Raji (cell line): ENCODE measurements around the gene TREM2.

Experiments
- POLR2A ChIP-seq: IDR thresholded peaks from 2 replicates; pipeline ENCODE4 v1.6.1; 2011; ENCODE audit warnings: low read depth, low read length, control low read depth; ENCODE audit not compliant: insufficient read depth

Gene TREM2

DNA sequence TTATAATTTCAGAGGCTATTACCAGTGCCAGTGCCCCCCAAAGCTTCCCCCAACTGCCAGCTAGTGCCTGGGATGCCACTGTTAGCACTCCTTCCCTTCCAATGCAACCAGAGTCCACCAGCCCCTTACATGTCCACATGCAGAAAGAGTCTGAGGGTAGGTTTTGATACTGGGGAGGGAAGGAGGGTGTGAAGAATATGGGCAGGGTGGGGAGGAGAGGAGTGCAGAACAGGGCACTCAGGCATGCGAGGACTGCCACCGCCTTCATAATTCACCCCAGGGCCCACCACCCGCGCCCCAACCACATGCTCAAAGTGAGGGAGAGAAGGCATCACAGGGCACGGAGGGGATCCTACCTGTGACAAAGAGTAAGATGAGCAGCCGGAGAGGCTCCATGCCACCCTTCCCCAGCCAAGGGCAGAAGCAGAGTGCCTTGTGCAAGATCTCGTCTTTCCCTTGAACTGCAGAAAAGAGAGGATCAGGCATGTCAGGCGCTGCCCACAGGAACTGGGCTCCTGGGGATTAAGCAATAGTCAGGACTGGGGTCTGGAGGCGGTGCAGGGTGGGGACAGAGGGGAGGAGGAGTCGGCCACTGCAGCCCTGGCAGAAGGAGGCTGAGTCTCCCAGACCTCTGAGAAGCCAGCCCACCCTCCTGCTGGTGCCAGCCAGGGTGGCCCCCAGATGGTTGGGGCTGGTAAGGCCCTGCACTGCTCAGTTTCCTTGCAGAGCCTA is at the start of gene TREM2:
Gene TREM2, minus strand, starts transcription at position 430 of the 732 bp plus-strand sequence. Its CDS starts 34 bp downstream, at position 396.
- TF ChIP-seq POLR2A, result no peak

DNA sequence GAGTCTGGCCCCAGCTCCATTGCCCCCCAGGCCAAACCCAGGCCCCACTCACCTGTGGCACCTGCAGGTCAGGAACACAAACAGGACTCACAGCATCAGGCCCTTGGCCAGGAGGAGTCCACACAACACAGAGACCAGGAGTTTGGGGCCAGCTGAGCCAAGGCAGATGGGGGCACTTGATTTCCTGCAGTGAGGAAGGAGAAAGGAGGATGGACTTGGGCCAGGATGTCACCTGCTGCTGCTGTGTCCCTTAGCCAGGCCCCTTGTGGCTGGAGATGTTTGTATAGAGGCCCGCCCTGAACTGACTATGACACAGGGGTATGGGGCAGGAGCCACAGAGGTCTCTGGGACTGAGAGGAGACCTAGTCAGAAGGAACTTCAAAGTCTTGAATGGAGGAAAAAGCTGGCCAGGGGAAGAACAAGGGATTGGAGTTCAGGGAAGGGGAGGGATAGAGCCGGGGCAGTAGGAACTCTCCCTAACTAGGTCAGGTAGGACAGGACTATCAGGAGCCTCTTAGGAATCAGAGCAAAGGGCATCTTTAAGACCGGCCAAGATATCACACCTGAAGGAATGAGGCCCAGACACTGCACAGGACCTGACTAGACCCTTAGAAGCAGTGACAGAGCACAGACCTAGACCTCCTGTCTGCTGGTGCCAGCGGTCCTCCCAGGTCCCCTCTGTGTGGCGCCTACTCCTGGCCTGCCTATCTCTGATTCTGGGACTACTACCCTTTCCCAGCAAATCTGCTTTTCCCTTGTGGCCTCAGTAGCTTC is 46.8 kb upstream of the TREM2 start:
- TF ChIP-seq POLR2A, result no peak

DNA sequence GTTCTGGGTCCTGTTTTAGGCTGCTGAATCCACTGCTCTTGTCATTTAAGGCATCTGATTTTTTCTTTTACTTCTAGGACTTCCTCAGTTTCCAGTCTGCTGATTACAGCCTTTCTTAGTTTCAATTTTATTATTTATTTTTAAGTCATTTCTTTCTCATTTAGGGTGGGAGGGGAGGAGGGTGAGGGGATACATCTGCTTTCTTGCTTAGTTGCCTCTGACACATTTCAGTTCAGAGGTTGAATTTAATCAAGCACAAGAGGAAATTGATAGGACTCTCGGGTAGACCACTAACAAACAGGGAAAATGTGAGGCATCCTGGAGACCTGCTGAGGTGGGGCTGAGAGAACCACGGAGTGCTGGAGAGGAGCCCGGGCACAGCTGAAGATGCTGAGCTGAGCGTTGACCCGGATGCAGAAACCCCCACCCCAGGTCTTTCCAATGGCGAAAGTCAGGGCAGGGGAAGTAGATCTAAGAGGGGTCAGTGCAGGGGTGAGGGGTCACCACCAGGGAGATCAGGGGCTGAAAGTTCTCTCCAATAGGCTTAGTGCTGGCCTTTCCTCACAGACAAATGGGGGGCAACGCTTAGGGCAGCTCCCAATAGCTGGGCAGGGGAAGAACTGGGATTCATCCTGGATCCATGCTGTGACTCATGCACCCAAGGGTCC is 45.7 kb upstream of the TREM2 start:
- TF ChIP-seq POLR2A, result no peak

DNA sequence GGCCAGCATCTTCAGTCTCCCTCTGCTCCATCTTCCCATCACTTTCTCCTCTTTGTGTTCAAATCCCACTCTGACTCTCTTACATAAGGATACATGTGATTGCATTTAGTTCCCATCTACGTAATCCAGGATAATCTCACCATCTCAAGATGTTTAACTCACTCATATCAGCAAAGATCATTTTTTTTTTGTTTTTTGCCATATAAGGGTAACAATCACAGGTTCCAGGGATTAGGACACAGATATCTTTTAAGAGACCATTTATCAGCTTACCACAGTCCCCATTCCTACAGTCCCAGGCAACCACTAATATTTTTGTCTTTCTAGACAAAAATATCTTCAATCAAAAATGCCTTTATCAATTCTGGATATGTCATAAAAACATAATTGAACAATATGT is 41.2 kb upstream of the TREM2 start:
- TF ChIP-seq POLR2A, result no peak

DNA sequence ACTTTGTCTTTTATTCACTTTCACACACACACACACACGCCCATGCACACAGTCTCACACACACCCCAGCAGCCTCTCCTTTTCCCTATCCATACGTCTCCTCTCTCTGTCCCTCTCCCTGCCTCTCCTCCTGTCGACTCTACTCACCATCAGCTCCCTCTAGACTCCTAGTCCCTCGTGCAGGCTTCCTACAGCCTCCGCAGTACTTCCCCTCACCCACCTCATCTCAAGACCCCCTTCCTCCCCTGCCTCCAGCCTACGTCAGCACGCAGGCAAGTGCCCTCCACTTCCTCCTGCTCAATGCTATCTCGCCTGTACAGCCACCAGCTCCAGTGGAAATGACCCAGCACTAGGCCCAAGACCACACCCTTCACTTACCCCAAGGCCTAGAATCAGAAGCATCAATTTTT is 38.9 kb upstream of the TREM2 start:
- no peak for TF ChIP-seq POLR2A

DNA sequence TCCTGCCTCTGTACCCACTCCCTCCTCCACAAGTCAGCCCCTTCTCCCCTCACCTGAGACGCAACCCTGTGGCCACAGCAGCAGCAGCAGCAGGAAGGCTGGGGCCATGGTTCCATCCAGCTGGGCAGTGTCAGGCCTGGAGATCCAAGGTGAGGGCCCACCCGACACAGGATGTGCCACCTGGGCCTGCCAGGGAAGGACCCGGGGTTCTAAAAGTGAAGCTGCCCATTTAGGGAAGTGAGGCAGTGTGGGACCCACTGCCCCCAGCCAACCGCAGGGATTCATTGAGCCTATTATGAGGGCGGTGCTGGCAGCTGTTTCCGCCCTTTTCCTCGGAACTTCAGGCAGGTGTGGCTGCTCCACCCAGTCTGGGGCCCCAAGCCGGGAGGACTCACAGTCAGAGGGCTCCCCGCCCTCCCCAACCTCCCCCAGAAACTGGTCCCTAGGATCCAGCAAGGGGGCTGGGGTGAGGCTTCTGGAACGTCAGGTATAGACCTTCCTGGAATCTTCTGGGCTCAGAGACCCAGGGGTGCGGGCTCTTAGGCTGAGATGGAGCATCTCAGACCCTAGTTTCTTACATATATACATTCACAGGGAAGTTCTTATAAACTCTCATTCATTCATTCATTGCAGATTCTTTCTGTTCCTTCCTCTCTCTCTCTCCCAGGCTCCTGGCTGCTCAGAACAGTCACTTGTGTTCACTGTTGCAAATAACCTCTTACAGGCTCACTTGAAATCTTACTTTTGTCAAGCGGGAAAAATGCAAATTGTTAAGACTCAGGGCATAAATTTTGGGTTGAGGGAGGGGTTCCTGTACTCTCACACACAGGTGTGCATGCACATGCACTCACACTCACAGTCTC is 38.2 kb upstream of the TREM2 start, which contains the start of gene TREML2:
Gene TREML2, minus strand, starts transcription at position 249 of the 863 bp plus-strand sequence. Its CDS starts 141 bp downstream, at position 108.
- no peak for TF ChIP-seq POLR2A

DNA sequence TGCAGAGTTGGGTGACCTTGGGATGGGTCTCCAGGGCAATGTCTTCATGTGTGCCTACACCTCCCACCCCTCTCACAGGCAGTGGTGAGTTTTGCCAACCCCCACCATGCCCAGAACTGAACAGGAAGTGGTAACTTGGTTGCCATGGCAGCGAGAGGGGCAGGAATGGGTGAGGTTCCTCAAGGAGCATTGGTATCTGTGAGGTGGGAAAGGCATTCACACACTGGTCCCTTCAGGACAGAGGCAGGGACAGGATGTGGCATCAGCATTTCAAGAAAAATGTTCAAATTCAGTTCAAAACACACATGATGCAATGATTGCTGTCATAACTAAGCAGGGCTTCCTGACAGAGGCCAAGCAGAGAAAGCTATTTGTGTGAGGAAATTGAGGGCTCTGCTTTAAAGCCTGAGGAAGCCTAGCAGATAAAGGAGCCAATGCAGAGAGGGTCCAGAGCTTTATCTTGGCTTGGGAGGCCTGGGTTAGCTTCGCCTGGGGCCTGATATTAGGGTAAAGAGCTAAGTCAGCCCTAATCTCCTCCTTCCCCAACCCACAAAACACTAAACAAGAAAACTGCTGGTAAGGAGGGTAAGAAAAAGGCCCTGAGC is 37.5 kb upstream of the TREM2 start:
- TF ChIP-seq POLR2A, result no peak

DNA sequence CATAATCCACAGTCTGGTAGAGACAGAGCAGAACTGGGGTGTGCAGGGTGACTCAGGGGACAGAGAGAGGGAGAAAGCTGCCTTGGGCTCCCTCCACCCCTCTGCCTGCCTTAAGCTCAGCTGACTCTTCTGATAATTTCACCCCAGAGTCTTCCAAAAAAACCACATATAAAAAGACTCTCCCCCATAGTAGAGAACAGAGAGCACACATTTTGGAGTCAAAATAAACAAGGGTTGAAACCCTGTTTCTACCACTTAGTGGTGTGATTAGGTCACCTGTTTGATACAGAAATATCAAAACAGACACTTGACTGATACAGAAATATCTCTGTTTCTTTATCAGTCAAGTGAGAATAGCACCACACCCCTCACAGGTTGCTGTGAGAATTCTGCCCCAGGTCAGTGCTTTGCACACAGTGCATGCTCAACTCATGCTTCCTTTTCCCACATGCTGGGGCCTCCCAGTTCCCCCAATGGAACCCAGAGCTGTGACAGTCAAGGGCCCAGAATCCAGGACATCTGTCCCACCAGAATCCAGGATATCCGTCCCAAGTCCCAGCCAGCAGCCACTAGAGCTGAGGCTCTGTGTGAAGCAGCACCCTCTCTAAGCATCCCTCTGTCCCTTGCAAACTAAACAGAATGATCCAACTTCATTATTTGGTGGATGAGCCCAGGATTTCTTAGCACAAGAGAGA is 36.8 kb upstream of the TREM2 start:
- TF ChIP-seq POLR2A, result no peak

DNA sequence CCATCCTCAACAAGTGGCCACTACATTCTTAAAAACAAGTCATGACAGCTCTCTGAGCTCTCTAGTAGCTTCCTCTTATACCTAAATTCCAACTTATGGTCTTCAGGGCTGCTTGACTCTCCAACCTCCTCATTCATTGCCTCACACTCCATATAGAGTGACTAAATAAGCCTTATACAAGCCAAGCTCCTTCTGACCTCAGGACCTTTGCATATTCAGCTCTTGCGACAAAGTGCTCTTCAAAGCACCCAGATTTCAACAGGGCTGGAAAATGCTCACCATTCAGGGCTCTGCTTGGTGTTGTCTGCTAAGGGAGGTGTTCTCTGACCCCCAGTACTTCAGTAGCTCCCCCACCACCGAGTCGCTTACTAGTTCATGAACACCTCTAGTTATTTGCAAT is 34.3 kb upstream of the TREM2 start:
- no peak for TF ChIP-seq POLR2A

DNA sequence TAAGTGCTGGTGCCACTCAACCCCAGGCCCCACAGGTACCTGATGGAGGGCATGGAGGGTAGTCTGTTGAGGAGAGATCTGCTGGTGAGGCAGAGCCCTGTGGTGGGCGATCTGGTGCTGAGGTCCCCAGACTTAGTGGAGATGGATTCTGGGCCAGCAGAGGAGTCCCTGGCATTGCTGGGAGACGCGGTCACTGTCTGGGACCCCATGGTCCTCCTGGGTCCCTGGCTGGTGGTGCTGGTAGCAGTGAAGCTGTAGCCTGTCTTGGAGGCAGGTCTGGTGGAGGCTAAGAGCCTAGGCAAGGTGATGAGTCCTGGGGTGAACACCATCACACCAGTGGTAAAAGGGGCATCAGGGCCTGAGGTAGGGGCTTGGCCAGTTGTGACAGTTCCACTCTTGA is 31.5 kb upstream of the TREM2 start:
- no peak for TF ChIP-seq POLR2A

DNA sequence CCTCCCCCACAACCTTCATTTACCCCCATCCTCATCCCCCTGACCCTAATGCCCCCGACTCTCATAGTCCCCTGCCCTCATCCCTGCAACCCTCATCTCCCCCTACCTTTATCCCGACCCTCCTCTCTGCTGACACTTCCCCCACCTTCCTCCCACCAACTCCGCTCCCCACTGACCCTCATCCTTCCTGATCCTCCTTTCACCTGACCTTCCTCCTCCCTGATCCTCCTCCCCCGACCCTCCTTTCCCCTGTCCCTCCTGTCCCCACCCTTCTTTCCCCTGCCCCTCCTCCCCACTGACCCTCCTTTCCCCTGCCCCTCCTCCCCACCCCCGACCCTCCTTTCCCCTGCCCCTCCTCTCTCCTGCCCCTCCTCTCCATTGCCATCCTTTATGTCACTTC is 31.0 kb upstream of the TREM2 start:
- no peak for TF ChIP-seq POLR2A

DNA sequence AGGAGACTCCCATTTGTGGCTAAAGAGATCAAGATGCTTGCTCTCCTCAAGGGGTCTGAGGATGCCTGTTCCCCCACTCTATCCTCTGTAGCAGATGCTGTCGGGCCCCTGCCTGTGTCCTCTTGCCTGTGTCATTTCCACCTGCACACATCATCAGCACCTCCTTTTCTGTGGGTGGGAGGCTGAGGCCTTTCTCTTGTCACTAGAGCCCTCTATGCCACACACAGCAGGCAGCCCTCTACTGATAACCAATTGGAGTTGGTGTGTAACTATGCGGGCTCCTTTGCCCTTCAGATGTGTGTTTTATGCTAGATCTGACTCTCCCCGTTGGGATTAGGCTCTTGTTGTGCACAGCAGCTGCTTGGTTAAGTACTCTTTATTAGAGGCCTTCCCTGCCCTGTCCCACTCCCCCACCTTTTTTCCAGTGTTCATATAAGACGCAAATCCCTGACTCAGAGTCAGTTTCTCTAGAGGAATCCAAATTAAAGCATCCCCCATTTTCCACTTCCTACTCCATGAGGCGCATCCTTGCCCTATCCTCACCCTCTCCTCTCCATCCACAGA is 30.3 kb upstream of the TREM2 start:
- TF ChIP-seq POLR2A, result no peak

DNA sequence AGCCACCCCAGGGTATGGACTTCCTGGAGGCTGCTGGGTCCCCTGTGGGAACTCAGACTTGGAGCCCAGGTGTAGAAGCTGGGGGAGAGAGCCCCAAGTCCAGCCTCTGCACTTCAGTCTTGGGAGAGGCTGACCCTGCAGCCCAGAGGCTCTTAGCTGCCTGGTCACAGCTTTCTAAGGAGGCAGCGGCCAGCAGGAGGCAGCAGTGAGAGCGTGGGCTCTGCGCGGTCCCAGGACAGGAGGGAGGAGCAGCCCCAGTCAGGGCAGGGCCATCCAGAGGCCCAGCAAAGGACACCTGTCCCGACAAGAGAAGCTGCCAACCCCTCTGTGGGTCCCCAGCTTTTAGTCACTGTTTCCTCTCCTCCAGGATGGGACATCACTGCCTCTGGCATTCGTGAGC is 28.7 kb upstream of the TREM2 start:
- no peak for TF ChIP-seq POLR2A

DNA sequence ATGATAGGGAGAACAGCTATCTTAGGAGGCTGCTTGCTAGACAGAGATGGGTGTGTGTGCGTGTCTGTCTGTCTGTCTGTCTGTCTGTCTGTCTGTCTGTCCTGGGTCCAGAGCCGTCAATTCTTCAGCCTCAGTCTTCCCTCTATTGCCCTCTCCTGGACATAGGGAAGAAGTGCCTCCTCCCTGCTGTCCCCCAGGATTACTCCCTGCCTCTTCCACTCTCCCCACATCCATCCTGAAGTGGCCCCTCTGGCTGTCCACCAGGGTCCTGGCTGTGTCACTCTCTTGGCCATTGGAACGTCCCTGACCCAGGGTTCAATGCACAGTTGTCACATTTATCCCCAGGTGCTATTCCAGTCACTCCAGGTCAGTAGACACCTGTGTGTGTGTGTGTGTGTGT is 27.9 kb upstream of the TREM2 start:
- no peak for TF ChIP-seq POLR2A

DNA sequence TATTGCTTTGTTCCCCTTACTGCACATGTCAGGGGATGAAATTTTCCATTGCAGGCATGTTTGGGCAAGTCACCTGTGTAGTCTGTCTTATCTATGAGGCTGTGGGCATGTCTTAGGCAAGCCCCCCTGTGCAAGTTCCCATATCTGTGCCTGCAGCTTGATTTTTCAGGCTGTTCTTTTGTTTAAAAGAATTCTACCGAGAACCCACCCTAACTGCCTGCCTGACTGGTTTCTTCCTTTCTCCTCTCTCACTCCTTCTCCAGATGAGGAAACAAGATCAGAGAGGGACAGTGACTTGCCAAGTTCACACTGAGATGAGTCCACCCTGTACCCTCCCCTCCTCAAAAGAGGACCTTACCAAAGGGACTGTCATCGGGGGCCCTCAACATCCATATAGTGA is 27.1 kb upstream of the TREM2 start:
- no peak for TF ChIP-seq POLR2A
